Dedifferentiated amniotic fluid mesenchymal stem cell (primary cell): ENCODE measurements around the gene HSPA1A.

Source experiments
- DNase-seq: peaks from one replicate; pipeline ENCODE4 v3.0.0-alpha.2; 2016; ENCODE audit errors: extremely low spot score

HSPA1A gene

DNA sequence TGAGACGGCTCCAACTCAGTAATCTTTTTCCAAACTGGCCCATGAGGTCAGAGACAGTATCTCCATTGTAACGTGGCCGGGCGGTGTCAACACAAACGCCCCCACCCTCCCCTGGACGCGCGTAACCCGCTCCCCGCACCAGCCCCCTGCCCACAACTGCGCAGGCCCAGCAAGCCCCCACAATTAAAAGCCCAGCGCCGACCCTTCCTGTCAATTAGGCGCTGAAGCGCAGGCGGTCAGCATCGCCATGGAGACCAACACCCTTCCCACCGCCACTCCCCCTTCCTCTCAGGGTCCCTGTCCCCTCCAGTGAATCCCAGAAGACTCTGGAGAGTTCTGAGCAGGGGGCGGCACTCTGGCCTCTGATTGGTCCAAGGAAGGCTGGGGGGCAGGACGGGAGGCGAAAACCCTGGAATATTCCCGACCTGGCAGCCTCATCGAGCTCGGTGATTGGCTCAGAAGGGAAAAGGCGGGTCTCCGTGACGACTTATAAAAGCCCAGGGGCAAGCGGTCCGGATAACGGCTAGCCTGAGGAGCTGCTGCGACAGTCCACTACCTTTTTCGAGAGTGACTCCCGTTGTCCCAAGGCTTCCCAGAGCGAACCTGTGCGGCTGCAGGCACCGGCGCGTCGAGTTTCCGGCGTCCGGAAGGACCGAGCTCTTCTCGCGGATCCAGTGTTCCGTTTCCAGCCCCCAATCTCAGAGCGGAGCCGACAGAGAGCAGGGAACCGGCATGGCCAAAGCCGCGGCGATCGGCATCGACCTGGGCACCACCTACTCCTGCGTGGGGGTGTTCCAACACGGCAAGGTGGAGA, at the start of gene HSPA1A, which contains the start of gene HSPA1L:
Gene HSPA1A, plus strand, starts transcription at position 519 of the 814 bp plus-strand sequence. Its CDS starts 214 bp downstream, at position 733.
Gene HSPA1L, minus strand, starts transcription at position 259 of the 814 bp plus-strand sequence. CDS start 3,311 bp downstream, outside the sequence.
- DNase-seq: peak; percentile 95

DNA sequence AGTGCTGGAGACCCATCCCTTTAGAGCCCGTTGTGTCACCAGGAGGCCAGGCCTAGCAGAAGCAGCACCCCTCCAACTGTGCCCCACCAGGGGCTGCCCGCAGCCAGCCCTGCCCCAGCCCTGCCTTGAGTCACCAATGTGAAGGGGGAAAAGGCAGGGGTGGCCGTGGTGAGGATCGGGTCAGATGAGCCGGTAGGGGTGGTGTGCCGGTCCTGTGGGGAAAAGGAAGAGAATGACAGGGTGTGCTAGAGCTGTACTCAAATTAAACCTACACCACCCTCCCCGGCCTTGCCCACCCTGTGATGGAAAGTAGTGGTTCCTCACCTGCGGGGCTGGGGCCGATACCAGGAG, 49.8 kb upstream of the HSPA1A start:
- DNase-seq: no peak

DNA sequence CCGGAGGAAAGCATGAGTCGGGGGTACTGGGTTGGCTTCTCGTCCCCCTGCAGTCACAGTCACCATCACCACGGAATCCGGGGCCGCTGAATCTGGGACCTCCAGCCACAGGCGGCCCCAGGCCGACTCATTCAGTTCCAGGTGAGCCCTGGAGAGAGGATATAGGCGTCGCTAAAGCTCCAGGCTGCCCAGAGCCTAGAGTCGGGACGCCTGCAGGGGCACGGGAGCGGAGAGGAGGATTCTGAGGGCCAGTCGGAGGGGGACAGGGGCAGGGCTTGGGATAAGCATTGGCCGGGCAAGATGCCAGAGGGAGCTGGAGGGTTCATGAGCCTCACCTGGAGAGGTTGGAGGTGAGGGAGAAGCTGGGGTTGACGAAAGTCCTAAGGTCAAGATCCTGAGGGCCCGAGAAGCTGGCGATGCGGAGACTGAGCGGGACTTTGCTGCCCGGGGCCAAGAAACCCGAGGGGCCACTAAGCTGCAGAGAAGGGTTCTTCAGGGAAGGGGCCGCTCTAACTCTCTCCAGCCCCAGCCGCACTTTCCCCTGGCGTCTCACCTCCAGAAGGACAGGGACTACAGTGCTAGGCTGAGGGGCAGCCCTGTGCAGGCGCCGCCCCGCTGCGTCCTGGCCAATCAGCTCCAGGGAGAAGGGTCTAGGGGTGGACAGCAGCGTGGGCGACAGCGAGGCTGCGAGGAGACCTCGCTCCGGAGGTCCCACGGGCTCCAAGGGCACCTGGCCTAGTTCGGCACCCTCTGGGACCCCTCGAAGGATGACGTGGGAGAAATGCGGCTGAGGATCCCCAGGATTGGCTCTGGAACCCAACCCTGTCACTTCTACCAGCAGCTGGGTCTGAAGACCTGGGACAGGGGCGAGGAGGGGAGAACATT, 49.2 kb upstream of the HSPA1A start:
- no peak for DNase-seq

DNA sequence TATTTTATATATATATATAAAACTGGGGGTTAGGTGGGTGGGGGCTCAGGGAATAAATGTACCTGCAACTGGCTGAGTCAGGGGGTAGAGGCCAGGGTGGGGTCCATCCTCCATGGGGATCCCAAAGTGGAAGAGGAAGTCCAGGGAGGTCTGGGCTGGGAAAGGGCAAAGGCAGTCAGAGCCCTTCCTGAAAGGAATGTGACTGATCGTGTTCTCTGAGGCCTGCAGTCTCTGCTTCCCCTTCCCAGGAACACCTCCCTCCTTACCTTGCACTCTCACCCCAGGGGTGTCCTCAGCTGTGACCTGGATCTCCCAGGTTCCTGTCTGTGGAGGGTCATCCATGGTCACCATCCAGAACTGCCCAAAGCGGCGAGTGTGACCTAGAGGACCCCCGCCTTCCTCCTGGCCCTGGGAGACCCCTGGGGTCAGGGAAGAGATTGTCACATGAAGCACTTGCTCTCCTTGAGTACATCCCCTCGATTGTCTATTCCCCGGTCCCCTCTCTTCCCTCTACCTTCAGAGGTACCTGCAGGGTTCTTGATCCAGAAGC, 48.2 kb upstream of the HSPA1A start:
- DNase-seq: no peak

DNA sequence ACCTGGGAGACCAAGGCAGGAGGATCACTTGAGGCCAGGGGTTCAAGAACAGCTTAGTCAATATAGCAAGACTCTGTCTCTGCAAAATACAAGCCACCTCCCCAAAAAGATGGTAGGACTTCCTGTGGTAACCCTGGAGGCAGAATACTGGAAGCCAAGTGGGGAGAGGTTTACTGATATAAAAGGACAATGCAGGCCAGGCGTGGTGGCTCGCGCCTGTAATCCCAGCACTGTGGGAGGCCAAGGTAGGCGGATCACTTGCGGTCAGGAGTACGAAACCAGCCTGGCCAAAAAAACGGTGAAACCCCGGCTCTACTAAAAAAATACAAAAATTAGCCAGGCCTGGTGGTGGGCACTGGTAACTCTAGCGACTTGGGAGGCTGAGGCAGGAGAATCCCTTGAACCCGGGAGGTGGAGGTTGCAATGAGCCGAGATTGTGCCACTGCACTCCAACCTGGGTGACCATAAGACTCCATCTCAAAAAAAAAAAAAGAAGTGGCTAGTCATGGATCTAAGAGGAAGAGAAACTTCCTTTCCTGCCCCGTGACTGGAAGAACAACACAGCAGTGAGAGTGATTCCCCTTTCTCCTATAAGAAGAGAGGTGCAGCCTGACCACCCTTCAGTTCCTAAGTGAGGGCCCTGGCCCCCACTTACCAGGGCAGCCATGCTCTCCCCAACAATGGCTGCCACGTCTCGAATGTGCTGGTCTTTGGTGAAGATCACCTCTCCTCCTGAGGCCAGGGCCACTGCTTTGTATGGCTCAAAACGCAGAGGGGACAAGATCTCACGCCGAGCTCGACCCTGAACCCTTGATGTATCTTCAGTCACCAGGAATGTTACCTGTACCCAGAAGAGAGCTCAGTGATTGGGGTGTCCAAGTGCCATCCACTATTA, 46.7 kb upstream of the HSPA1A start:
- no peak for DNase-seq

DNA sequence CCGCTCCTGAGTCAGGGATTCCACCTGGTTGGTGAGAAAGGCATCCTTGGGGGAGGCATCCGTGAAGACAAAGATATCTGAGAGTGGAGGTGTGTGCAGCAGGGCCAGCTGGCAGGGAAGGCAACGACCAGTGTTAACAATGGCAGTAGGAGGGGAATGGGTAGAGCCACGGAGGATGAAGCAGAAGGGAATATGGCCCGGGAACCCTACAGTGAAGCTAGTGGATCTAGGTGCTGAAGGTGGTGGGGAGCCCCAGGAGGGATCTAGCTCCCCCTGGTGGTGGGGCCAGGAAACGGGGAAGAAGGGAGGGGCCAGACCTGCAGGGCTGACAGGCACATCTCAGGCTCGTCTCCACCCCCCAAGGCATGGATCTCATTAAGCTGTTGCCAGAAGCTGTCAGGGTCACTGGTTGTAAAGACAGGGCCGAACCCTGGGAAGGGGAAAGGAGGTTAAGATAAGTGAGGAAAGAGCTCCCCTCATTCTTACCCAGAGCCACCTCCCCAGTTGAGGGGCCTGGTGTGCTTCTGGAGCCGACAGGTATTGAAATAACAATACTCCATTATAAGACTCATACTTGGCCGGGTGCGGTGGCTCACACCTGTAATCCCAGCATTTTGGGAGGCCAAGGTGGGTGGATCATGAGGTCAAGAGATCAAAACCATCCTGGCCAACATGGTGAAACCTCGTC, 45.5 kb upstream of the HSPA1A start:
- DNase-seq: no peak

DNA sequence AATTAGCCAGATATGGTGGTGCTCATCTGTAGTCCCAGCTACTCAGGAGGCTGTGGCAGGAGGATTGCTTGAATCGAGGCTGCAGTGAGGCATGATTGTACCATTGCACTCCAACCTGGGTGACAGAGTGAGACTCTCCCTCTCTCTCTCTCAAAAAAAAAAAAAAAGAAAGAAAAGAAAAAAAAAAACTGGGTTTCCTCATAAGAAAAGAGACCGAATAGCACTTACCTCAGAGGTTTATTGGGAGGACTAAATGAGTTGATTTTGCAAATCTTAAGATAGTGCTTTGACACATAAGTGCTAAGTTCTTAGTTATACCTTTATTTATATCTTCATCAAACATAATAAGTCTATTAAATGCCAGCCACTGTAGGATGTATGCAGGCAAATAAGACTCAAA, 44.5 kb upstream of the HSPA1A start:
- no peak for DNase-seq

DNA sequence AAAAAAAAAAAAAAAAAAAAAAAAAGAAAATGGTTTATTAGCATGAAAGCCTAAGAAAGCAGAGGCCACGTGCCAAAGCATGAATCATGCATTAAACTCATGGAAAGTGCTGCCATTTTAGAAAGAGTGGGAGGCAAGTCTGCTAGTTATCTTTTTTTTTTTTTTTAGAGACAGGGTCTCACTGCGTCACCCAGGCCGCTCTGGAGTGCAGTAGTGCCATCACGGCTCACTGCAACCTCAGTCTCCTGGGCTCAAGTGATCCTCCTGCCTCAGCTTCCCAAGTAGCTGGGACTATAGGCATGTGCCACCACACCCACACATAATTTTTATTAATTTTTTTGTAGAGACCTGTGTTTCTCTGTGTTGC, 43.4 kb upstream of the HSPA1A start:
- no peak for DNase-seq

DNA sequence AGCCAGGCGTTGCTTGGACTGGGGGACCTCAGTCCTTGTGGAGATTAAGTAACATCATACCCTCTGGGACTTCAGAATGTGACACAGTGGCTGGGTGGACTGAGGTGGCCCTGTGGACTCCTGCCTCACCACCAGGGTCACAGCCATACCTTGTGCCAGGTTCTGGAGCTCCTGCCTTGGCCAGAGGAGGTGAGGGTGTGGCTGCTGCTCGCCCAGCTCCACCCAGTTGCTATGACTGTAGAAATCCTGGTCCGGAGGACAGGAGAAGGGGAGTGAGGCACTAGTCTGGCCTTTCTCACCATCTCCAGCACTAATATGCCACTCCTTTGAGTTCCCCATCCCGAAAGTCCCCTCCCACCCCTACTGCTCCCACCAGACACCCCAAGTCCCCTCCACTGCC, 40.2 kb upstream of the HSPA1A start:
- DNase-seq: no peak

DNA sequence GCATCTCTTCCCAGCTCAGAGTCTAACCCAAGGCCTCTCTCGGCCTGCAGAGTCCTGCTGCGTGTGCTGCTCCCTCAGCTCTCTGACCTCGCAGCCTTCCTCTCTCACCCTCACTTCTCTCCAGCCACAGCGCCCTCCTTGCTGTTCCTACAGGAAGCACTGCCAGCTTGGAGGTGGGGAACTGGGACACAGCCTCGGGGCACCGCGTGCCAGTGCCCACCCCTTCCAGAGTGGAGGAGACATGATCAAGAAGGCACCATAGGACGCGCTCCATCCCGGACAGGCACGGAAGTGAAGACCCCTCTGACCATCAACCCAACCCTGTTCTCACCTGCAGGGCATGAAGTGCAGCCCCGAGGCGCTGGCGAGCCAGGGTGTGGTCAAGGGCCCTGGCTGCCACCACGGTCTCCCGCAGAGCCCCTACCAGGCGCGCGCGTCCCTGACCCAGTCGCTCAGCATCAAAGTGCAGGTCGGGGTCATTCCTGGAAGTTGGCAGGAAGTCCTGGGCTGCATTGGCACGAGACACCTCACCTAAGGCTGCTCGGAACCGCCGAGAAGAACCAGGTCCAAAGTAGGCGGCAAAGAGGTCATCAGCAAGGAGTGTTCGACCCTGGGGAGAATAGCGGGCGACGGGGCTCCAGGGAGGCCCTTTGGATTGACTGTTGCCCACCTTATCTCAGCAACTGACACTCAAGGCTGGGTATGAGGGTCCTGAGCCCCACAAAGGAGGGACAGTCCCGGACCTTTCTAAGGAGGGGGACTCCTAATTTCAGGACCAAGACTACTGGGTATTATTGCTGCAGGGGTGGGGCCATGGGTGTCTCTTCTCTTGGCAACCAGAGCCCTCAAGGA, 39.5 kb upstream of the HSPA1A start:
- DNase-seq: no peak

DNA sequence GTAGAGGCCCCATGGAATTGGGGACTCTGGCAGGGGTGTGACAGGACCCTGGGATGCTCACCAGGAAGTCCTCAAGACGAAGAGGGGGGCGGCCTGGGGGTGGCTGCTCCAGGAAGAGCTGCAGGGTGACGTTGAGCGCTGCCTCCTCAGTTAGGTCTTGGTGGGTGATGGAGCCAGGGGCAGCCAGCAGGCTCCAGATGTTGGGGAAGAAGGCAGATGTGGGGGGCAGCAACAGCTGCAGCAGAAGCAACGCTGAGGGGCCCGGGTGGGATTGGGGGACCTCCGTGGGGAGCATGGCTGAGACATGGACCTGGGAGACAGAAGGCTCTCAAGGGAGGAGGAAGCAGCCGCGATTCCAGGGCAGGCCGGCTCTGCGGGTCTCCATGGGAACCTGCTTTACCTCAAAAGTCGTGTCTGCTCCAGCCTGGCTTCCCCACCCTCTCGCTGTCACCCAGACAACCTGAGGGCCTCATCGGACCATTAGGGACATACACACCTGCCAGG, 38.8 kb upstream of the HSPA1A start:
- no peak for DNase-seq

DNA sequence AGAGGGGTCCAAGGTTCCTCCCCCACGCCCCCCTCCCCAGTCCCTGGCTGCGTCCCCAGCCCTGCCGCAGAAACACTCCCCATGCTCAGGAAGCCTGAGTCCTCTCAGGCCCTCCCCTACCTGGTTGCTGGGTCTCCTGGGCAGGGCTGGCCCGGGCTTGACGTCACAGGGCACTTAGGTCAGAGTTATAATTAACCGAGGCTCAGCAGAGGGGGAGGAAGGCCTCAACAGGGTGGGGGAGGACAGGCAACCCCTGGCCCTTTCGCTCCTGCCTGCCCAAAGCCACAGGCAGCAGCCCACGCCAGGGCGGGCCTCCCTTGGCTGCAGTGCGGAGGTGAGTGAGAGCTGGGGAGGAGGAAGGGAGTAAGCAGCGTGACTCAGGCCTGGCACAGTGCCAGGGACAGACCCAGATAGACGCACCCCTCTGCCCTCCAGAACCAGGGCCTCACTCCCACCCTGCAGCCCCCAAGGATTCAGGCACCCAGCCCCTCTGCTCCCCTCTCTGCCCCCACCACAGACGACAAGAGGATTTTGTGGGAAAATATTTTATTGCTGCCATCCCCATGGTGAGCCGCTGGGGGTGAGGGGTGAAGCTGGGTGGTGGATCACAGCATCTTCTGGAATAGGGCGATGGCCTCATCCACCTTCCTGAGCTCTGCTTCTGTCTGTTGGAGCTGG, 38.2 kb upstream of the HSPA1A start, which contains the start of gene VWA7:
Gene VWA7, minus strand, starts transcription at position 340 of the 678 bp plus-strand sequence. CDS start 549 bp downstream, outside the sequence.
- DNase-seq: peak; percentile 23

DNA sequence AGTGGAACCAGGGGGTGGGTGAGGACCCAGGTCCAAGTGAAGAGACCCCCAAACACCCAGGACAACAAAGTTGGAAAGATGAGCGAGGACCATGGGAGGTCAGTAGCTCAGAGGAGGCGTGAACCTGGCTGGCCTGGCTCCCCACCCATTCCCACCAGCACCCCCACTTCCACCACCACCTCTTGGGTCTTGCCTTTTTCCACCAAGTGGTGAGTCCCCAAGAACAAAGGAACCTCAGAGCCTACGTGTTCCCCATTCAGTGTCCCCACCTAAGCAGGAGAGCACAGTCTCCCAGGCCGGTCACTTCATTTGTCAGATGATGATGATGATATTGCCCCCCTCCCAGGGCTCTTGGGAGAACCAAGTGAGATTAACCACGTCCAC, 37.7 kb upstream of the HSPA1A start:
- DNase-seq: no peak

DNA sequence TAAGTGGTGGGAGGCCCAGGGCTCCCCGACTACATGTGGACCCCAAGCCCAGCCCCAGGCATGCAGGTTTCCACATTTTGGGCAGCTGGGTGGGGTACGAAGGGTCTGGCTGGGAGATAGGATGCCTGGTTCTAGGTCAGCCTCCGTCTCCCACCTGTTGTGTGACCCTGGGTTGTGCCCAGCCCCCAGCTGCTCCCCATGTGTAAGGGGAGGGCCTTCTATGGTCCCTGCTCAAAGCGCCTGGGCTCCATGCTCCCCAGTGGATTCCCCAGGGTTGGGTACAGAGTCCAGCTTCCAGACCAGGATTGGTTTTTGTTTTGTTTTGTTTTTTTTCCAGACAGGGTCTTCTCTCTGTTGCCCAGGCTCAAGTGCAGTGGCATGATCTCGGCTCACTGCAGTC, 37.1 kb upstream of the HSPA1A start:
- no peak for DNase-seq

DNA sequence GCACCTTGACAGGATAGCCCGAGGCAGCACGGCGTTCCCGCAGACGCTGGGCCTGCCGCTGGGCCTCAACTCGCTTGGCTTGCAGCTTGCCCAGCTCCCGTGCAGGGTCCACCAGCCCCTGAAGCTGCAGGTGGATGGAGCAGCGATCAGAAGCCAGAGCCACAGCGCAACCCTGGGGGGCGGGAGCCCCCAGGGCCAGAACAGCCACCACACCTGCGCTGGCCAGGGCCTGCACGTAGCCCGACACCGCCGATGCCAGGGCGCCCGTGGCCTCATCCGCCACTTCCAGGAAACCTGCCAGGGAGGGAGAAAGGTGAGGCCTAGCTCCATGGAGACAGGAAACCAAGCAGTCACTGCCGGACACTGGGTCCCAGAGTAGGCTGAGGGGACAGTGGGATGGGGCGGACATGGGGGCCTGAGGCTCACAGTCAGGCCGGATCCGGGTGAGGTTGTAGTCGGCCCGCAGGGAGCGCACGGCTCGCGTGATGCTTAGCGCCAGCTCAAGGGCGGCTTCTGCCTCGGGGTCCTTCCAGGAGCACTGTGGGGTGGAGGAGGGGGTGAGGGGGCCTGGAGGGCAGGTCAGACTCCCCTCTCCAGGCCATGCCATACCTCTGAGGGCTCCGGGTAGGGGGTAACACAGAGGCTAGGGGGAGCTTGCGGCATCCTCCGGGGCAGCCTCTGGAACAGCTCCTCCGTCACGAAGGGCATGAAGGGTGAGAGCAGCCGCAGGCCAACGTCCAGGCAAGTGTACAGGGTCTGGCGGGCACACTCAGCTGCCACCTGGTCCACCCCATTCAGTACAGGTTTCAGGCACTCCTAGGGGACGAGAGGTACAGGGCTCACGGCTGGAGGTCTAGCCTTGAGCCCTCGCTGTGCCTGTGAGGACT, 36.1 kb upstream of the HSPA1A start:
- DNase-seq: no peak

DNA sequence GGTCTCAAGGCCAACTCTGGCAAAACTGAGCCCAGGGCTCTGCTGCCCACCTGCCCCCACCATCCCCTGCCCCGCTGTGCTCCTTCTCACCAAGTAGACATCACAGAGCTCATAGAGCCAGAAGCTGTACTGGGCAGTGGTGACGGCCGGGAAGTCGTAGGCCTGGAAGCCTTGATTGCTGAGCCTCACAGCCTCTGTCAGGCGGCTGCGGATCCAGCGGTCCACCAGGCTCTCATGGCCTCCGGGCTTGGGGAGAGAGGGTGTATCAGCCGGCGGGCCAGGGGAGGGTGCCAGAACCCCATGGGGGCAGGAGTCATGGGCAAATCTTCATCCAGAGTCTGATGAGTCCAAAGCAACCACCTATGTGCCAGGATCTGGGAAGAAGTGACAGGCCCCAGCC, 35.4 kb upstream of the HSPA1A start:
- no peak for DNase-seq

DNA sequence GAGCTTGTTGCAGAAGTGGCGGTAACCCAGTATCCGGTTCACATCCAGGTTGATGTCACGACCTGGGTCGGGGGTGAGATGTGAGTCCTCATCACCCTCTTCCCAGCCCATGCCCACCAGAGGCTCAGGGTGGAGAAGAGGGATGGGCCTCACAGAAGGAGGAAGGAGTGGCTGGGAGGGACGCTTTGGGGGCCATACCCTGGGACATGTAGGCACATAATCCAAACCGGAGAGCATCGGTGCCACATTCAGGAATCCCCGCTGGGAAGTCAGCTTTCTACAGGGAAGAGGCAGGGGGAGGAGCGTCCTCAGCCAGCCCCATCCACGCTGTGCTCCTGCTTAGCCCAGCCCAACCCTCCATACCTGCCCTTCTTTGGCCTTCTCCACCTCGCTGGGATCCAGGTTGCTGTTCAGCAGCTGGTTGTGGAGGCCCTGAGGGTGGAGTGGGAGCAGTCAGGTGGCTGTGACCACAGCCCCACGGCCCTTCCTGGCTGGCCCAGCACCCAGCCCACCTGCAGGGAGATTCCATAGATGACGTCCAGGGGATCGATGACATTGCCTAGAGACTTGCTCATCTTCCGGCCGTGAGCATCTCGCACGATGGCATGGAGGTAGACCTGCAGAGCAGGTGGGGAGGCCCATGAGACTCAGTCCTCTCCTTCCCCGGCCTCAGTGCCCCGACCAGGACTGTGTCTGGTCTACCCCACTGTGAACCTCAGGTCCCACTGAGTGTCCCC, 34.7 kb upstream of the HSPA1A start:
- no peak for DNase-seq
